GM19438 (cell line): ENCODE results near the gene PIMREG.

Experiments used
- ATAC-seq: cut with Tn5 transposase; IDR thresholded peaks from one replicate; pipeline ENCODE4 v1.9.1; 2021; ENCODE audit warnings: low read depth; ENCODE audit not compliant: unreplicated experiment

PIMREG gene

DNA sequence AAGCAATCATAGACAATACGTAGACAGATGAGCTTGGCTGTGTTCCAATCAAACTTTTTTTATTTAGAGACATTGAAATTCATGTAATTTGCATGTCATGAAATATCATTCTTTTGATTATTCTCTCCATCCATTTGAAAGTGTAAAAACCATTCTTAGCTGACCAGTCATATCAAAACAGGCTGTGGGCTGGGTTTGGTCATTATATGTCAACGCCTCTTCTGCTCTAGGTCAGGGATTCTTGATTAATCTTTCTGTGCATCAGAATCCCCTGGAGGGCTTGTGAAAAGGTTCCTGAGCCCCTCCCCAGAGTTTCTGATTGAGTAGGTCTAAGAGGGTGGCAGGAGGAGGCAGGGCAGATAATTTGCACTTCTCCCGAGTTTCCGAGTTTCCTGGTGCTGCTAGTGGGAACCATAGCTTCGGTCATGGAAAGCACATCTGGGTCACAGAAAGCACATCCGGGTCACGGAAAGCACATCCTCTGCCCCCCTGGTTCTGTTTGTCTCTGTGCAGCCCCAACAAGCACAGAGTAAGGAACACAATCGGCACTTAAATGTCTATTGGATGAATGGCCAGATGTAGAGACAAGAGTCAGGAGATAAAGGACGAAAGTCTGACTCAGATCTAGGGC, 16.4 kb downstream of the PIMREG start:
- ATAC-seq: no peak

DNA sequence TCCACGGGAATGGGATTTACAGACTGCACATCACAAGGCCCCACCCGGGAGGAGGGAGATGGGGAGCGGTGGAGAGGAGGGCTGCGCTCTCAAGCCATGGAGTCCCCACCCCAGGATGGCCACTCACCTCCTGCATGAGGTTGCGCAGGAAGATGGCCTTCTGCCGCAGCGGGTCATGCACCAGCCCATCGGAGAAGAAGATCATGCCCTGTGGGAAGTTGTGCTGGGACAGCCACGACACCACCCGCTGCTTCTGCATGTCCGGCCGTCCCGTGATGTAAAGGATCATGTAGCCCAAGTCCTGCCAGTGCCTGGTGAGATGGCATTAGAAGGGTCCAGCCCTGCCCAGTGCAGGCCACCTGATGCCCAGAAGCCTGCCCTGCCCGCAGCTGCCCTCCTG, 17.0 kb downstream of the PIMREG start:
- no peak for ATAC-seq

DNA sequence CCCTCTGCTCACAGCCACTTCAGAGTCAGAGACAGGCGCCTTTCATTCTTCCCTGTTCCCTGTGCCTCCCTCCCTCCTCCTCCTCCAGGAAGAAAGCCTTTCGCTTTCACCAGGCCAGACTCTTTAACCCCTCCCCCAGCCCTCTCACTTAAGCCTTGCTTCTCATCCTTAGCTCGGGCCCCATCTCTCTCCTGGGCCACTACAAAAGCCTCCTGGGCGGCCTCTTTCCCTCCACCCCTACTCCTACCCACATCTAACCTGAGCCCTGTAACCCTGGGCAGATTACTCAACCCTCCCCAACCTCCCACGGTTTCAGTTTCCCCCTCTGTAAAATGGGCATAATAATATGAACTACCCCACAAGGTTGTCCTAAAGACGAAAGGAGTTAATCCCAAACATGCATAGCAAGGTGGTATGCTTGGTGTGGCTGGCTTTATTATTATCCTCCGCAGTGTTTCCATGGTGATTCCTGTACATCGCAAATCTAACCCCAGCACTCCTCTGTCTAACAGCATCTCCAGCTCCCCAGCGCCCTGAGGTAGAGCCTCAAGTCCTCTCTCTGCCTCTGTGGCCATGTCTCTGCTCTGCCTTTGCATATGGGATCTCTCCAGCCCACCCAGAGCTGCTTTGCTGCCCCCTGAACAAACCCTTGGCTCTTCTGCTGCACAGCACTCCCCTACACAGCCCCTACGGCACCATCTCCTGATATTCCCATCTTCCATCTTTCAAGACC, 17.7 kb downstream of the PIMREG start:
- no peak for ATAC-seq

DNA sequence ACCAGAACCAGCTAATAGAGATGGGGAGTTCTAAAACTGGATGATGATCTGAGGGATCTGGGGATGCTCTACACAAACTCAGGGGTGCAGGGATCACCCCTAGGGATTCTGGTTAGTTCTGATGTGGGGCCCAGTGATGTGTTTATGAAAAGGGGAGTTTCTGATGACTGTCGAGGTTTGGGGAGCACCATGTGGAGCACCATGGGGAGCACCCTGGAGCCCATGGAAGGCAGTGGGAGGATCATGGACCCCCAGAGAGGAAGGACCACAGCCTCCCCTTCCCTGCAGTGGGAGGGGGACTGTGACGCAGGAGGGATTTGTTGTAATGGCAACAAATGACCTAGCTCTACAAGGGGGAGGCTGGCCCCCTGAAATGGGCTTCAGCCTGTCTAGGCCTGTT, 18.4 kb downstream of the PIMREG start:
- no peak for ATAC-seq

DNA sequence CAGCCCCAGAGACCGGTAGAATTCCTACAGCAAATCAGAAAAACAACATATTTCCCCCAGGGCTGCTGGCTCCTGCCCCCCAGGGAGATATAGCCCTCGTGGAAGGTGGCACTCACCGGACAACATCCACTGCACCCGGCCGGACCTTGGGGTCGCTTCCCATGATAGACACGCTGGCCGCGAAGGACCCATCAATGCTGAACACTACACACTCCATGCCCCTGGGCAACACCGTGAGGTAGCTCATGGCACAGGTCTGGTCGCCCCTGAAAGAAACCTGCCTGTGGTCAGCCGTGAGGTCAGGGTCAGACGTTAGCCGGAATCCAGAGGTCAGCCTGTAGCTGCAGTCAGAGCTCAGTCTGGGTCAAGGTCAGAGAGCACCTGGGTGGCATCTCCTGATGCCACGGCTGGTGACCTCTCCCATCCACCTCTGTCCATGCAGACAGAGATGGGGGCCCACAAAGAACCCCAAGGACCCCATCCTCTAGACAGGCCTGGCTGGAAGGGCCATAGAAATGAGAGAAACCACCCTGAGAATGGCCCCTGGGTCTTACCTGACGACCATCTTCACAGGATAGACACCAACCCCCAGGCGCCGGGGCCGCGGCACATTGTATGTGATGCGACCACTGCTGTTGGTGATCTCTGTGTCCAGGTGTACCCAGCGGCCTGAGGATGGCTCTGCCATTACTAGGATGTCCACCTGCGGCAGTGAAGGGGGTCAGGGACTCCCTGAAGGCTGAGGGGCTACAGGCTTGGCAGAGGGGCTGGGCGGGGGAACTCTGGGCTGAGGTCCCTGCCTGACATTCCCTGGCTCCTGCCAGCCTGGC, 19.6 kb downstream of the PIMREG start:
- no peak for ATAC-seq

DNA sequence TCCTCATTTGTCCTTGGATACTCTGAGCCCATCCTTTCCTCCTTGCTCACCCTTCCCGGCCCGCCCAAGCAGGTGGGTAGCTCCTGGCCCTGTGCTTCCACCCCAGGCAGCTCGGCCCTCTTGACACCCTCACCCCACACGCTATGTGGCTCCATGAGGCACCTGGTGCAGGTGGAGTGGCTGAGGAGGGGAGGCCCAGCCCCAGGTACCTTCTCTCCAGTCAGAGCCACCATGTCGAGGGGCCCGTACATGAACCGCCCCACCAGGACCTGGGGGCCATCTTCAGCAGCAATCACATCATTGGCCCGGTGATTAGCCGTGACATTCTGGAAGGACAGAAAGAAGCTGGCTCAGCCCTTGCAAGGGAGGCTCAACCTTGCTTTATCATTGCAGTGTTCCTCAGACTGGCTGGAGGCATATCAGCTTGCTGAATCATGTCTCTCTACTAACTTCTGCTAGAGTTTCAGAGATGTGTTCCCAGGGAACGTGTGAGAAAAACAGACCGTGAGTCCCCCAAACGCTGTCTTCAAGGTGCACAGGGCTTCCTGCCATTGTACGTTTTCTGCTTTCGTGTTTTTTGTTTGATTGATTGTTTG, 20.3 kb downstream of the PIMREG start:
- no peak for ATAC-seq

DNA sequence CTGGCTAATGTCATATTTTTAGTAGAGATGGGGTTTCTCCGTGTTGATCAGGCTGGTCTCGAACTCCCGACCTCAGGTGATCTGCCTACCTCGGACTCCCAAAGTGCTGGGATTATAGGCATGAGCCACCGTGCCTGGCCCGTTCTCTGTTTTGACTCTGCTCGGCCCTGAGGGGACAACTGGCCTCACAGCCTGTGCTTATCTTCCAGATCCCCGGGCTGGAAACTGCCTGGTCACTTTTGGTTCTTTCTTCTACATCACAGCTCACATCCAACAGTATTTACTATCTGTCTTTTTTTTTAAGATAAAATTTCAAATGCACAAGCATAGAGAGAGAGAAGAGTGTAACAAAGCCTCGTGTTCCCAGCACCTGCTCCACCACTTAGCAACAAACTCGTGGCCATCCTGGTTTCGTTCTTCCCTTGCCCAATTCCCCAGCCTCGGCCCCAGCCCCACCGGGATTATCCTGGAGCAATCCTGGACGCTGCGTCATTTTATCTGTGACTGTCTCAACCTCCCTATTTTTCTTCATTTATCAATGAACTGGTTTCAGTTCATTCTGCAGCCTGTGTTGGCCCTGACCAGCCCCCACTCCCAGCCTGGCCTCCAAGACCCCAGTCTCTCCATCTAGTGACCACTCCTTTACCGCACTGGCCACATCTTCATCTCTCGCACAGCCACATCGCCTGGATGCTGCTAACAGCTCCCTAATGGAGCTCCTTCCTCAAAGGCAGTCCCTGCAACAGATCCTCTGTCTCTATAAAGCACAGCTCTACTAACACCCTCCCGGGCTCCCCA, 21.1 kb downstream of the PIMREG start:
- ATAC-seq: no peak

DNA sequence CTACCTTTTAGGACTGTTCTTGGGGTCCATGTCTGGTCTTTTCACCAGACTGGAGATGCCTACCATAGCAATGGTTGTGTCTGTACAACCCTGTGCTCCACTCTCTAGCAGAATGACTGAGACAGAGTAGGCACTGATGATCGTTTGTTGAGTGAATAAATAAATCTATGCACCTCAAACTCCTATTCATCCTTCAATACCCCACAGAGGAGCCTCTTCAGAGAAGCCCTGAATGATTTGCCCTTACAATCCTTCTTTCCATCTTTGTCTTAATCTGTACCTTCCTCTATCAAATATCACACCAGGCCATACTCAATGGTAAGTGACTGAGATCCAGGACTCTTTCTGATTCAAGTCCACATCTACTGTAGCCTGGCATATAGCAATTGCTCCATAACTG, 23.3 kb downstream of the PIMREG start:
- ATAC-seq: no peak

DNA sequence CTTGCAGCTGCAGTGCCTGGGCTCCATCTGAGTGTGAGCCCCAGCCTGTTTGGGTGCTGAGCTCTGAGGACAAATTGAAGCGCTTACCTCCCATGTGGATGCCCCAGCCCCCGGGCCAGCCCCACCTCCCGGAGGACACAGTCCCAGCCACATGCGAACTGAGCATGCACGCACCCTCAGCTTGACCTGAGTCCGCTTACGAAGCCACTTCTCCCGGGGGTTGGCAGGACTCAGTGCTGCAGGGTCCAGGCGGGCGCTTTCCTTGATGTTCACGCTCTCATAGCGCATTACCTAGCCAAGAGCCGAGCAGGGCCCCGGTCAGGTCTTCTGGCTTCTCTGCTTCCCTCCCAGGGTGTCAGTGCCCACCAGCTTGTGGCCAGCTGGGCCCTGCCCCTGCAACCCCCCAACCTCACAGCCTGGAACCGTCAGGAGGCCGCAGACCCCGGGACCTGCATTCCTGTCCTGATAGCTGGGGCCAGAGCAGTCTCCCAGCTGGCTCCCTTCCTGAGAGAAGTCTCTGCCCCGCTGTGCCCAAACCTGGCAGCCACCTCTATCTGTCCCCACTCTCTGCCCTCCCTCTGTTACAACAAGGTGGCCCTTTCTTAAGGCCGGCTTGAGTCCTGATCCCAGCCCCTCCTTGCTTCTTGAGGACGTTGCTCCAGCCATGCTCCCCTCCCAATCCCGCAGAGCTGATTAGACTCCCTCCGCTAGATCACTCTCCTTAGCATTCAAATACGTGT, 24.0 kb downstream of the PIMREG start:
- ATAC-seq: no peak

DNA sequence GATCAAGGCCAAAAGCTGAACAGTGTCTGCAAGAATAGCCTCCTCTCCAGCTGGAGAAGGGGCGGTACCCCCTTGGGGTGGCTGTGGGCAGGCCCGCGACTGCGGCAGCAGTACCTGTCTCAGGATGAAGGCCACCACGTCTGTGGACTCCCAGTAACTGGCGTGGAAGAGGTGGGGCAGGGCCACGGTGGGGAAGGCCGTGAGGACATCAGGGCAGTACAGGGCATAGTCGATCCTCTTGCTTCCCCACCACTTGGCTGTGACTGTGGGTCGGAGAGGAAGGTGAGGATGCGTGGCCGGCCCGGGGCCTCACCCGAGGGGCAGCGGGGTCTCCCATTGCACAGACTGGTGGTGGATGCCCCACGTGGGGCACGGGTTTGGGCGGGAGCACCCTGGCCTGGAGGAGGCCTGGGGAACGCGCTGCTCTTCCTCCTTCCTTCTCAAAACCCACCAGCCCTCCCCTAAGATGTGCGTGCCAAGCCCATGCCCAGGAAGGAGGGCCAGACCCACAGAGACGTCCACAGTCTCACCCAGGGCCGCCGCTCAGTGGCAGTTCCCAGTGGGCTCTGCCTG, 26.0 kb downstream of the PIMREG start:
- no peak for ATAC-seq

DNA sequence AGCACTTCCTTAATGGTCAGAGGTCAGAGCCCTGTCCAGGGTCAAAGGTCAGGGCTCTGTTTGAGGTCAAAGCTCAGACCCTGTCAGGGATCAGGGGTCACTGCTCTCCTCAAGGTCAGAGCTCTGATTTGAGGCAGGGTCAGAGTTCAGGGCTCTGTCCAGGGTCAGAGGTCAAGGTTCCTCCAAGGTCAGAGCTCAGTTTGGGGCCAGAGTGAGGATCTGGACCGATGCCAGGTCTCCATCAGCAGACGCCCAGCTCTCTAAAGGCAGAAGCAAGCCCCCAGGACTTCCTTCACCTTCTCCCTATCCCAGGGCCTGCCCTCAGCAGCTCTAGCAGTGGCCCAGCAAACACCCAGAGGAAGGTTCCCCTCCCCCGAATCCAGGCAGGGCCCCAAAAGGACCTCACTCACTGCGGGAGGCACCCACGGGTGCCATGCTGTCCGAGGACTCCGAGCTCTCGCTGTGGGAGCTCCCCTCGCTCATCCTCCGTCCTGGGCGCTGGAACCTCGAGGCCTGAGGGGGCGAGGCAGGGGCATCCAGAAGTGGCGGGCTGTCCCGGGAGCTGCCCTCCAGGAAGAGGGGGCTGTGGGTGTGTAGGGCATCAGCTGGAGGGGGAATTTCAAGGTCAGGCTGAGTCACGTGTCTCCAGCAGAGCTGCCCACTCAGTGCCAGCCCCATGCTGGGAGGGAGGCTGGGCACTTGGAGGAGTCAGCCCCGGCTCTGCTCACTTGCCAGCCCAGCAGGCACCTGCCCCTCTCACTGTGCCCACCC, 26.7 kb downstream of the PIMREG start:
- no peak for ATAC-seq

DNA sequence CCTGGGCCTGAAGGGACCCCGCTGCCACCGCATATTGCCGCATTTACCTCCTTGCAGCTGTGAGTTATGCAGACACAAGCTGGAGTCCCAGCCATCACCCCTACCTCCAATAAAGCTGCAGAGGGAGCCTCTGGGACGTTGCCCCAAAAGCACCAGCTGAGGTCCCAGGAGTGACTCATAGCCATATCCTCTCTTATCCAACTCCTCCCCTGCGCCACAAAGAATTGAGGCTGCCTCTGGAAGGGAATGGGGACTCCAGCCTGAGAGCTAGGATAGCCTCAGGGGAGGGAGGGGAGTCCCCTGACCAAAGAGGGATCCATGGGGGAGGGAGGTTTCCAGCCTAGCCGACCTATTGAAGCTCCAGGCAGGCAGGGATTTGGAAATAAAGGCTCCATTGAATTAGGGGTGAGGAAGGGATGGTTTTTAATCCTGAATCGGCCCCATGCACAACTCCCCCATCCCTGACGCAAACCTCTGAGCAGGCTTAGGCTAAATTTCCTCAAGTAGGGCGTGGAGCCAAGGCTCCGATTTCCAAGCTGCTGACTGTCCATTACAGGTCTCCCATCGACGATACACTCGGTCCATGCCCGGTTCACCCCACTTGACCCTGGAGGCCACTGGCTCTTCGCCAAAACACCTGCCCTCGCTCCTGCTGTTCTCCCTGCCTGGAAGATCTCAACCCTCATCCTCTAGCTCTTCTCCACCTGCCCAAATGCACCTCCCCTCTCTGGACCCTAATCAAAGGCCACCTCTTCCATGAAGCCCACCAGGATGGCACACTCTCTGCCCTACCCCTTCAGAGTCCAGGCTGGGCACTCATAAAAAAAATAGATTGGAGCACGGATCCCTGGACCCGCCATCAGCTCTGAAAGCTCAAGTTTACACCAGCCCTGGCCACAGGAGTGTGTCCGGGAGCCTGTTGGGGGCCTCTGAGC, 27.5 kb downstream of the PIMREG start:
- no peak for ATAC-seq

DNA sequence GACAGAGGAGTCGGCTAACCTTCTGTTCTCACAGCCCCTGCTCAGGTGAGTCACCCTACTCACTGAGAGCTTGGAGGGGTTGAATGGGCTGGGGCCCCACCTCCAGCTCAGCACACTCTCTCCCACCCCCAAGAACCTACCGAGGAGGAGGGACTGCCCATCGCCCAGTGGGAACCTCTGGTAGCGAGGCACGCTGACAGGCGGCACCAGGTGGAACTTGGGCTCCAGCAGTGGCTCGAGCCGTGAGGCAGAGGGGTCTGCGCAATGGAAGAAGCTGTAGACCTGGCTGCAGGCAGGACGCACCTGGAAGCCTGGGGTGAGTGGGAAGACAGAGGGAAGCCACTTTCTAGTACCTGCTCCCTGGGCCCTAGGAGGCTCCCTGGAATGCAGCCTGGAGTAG, 28.3 kb downstream of the PIMREG start:
- no peak for ATAC-seq

DNA sequence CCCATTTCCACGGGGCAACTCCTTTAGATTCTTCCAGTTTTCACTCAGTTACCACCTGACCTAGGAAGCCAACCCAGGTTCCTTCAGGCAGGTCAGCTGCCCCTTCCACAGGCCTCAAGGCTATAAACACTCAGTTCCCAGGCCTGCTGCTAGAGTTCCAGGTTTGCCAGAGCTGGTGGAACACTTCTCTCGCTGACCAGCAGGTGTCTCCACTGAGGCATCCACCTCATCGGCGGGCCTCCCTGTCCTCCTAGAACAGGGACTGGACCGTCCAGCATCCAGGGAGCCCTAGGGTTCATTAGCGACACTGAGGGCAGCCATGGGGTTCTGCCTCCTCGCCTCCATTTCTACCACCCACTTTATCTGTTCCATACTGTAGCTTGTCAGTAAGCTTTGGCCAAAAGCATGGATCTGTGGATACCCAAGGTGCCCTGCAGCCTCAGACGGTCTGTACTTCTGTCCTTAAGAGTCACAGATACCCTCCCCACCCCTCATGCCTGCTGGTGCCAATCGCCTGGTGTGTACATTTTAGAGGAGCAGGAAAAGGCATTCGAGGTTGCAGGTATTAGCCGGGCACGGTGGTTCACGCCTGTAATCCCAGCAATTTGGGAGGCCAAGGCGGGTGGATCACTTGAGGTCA, 29.0 kb downstream of the PIMREG start:
- no peak for ATAC-seq

DNA sequence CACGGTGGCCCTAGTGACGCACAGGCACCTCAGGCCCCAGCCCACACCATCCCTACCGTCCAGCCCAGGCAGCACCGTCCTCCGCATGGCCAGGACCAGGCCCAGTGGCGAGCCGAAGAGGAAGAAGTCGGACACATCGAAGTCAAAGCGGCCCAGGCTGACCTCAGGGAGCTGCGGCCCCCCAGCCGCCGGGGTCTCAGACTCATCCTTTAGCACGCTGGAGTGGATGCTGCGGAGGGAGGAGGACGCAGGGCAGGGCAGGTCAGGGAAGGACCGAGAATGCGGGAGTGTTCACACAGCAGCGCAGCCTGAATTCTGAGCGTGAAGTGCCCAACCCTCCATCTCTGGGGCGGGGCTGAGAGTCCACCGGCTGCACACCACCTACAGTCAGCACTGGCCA, 30.1 kb downstream of the PIMREG start:
- no peak for ATAC-seq

DNA sequence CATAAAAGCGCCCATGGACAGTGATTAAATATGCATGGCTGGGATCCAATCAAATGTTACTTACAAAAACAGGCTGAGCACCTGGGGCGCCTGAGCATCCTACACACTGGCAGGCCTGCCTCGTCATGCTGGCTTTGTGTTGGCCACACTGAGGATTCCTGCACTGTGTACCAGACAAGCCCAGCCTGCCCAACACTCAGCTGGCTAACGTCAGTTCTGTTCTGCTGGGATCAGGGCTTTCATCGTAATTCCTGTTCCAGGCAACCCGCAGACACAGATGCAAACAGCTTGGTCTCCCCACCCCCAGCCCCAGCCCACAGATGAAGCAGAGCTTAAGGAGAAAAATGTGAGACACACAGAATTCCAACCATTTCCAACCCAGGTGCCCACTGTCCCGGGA, 30.7 kb downstream of the PIMREG start:
- ATAC-seq: no peak

DNA sequence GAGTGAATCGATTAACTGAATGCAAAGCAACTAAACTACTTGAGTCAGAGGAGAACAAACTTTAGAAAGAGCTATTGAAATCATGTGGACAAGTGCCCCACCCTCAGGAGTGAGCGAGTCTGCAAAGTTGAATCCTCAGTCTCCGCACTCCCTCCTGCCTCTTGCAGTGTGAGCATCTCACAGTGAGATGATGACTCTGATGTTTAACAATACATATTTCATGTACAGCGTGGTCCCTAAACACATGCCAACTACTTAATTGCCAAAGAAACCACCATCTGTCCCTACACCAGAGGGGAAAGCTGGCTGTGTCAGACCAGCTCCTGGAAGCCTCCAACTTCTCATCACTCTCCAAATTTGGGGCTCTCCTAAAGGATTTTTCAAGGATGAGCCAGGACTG, 31.2 kb downstream of the PIMREG start:
- no peak for ATAC-seq
